Sigmoid colon (tissue), 4 donors: ENCODE data around the gene CALML6.

Source experiments
- CTCF ChIP-seq, 4 experiments: fragments of 450-650 bp in 3 of 4; fragments of 200-600 bp in 1 of 4; IDR thresholded peaks; one replicate each; pipeline ENCODE4 v1.5.1; 2016 to 2019; ENCODE audit warnings: antibody characterized with exemption in 4 of 4, mild to moderate bottlenecking in 3 of 4, moderate library complexity in 2 of 4
- EP300 ChIP-seq, 4 donors: sonication (generic); formaldehyde crosslinking; IDR thresholded peaks; one replicate each; pipeline ENCODE4 v1.6.1; 2017; ENCODE audit warnings: antibody characterized with exemption in 4 of 4
- POLR2A ChIP-seq, 2 donors: fragments of 450-650 bp; IDR thresholded peaks; one replicate each; pipeline ENCODE4 v1.6.1; 2016; ENCODE audit warnings: antibody characterized with exemption in 2 of 2, mild to moderate bottlenecking in 2 of 2, moderate library complexity in 2 of 2
- POLR2AphosphoS5 ChIP-seq, 4 donors: sonication (generic); formaldehyde crosslinking; IDR thresholded peaks; one replicate each; pipeline ENCODE4 v1.6.1; 2017; ENCODE audit warnings: antibody characterized with exemption in 4 of 4

- TF ChIP-seq CTCF (IDR thresholded peaks at IDR 0.05) (no peak), POLR2A (IDR thresholded peaks at IDR 0.05) (no peak), POLR2AphosphoS5 (IDR thresholded peaks at IDR 0.05) (no peak), EP300 (IDR thresholded peaks at IDR 0.05) (no peak)
Observed at GRCh38 chr1:1915911-1916840, 1.1 kb downstream of the CALML6 start.
